ENCODE results near the gene PGLYRP4.

DNA sequence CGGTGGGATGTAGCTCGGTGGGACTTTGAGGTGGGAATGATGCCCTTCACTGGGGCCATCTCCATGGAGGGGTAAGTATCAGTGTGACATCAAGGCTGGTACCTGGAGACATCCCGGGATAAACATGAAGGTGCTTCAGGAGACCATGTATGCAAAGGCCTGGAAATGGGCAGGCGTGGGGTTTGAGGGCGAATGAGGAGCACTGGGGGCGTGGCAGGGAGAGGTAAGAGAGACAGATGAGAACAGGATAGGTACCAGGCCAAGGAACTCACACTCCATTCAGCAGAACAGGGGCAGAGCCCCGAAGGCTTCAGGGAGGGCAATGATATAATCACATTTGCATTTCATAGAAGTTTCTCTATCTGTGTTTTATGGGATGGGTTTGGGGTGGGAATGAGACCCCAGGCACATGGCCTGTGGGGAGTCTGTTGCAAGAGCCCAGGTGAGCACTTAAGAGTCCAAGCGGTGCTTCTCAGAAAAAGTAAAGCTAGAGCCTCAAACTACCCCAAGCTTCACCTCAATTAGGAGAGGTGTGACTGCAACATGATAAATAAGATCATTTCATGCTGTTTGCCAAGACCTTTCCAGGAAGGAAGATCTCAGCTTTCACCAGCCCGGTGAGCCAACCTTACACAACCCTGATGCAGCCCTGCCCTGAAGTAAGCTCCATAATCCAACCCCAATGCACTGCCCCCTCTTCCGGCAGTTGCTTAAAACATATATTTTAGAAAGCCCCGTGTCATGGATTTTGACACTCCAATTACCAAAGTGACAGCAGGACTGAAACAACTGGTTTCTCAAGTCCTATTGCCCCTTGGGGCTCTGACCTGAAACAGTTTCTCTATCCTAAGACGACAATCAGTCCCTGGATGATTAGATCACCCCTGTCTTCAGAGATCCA is 16.4 kb upstream of the PGLYRP4 start:
- TF ChIP-seq, protein P1, sequence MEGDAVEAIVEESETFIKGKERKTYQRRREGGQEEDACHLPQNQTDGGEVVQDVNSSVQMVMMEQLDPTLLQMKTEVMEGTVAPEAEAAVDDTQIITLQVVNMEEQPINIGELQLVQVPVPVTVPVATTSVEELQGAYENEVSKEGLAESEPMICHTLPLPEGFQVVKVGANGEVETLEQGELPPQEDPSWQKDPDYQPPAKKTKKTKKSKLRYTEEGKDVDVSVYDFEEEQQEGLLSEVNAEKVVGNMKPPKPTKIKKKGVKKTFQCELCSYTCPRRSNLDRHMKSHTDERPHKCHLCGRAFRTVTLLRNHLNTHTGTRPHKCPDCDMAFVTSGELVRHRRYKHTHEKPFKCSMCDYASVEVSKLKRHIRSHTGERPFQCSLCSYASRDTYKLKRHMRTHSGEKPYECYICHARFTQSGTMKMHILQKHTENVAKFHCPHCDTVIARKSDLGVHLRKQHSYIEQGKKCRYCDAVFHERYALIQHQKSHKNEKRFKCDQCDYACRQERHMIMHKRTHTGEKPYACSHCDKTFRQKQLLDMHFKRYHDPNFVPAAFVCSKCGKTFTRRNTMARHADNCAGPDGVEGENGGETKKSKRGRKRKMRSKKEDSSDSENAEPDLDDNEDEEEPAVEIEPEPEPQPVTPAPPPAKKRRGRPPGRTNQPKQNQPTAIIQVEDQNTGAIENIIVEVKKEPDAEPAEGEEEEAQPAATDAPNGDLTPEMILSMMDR (IDR thresholded peaks at IDR 0.05) = no peak
- TF ChIP-seq ZNF121 (CRISPR knock-in tag; IDR thresholded peaks at IDR 0.05) (no peak), NR1H2 (CRISPR knock-in tag; IDR thresholded peaks at IDR 0.05) (no peak), NFATC4 (CRISPR knock-in tag; IDR thresholded peaks at IDR 0.05) (no peak)
- TF ChIP-seq, protein P2, sequence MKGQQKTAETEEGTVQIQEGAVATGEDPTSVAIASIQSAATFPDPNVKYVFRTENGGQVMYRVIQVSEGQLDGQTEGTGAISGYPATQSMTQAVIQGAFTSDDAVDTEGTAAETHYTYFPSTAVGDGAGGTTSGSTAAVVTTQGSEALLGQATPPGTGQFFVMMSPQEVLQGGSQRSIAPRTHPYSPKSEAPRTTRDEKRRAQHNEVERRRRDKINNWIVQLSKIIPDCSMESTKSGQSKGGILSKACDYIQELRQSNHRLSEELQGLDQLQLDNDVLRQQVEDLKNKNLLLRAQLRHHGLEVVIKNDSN (CRISPR knock-in tag; IDR thresholded peaks at IDR 0.05) = no peak
- TF ChIP-seq, protein P3, sequence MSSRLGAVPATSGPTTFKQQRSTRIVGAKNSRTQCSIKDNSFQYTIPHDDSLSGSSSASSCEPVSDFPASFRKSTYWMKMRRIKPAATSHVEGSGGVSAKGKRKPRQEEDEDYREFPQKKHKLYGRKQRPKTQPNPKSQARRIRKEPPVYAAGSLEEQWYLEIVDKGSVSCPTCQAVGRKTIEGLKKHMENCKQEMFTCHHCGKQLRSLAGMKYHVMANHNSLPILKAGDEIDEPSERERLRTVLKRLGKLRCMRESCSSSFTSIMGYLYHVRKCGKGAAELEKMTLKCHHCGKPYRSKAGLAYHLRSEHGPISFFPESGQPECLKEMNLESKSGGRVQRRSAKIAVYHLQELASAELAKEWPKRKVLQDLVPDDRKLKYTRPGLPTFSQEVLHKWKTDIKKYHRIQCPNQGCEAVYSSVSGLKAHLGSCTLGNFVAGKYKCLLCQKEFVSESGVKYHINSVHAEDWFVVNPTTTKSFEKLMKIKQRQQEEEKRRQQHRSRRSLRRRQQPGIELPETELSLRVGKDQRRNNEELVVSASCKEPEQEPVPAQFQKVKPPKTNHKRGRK (CRISPR knock-in tag; IDR thresholded peaks at IDR 0.05; ENCODE audit: borderline replicate concordance) = no peak
